Liver (tissue), 3 donors: ENCODE measurements around the gene ATP2B3.

Experiments used
- ATF3 ChIP-seq: IDR thresholded peaks from 2 replicates; pipeline ENCODE4 v1.6.1; 2016; ENCODE audit warnings: antibody characterized with exemption
- CTCF ChIP-seq: fragments of 150-350 bp; IDR thresholded peaks from 2 replicates; pipeline ENCODE4 v1.5.1; 2017; ENCODE audit warnings: improper control_type of control experiment, low read depth, low read length; ENCODE audit not compliant: missing input control
- MAX ChIP-seq: IDR thresholded peaks from 2 replicates; pipeline ENCODE4 v1.6.1; 2016; ENCODE audit warnings: antibody characterized with exemption
- RAD21 ChIP-seq, 2 donors: IDR thresholded peaks; 2 replicates each; pipeline ENCODE4 v1.6.1; 2016; ENCODE audit warnings: antibody characterized with exemption in 2 of 2, mild to moderate bottlenecking in 2 of 2
- REST ChIP-seq: IDR thresholded peaks from 2 replicates; pipeline ENCODE4 v1.6.1; 2016; ENCODE audit warnings: antibody characterized with exemption, mild to moderate bottlenecking
- RXRA ChIP-seq, 2 donors: IDR thresholded peaks; 2 replicates each; pipeline ENCODE4 v1.6.1; 2017 to 2018; ENCODE audit warnings: antibody characterized with exemption in 2 of 2, mild to moderate bottlenecking in 1 of 2
- SP1 ChIP-seq: IDR thresholded peaks from 2 replicates; pipeline ENCODE4 v1.6.1; 2018; ENCODE audit warnings: antibody characterized with exemption, mild to moderate bottlenecking
- TAF1 ChIP-seq: conservative IDR thresholded peaks from 2 replicates; pipeline ENCODE4 v1.6.1; 2016; ENCODE audit warnings: antibody characterized with exemption, mild to moderate bottlenecking
- donor health status: healthy.
- donor health status: healthy.

GRCh38 chrX:153525451-153525850 is 8.0 kb downstream of the ATP2B3 start:
- no peak for TF ChIP-seq MAX
- no peak for TF ChIP-seq CTCF
- TF ChIP-seq REST, result no peak
- TF ChIP-seq RXRA (IDR thresholded peaks at IDR 0.05), result no peak
- no peak for TF ChIP-seq TAF1
- no peak for TF ChIP-seq RAD21 (IDR thresholded peaks at IDR 0.05)
- no peak for TF ChIP-seq SP1
- TF ChIP-seq ATF3, result no peak
